SK-MEL-5 (cell line): ENCODE measurements around the gene HNRNPA0. TPM values are rescaled to one million over a fixed set of nuclear protein-coding genes. Genes with fewer than 3 reads are reported as not detected.

Experiments
- DNase-seq: peaks from one replicate; pipeline ENCODE4 v3.0.0-alpha.2; 2016; ENCODE audit warnings: low read depth, low spot score
- in situ Hi-C: cut with HindIII; loops from 2 replicates; pipeline ENCODE4 v1.10.0; 2016; ENCODE audit warnings: low sequenced_read_pairs, high pct_unique_total_duplicates, low pct_unique_long_range_greater_than_20kb
- total RNA-seq: library from RNA; depleted of rRNA; stranded (reverse); fragments of >200 nt; shearing (Covaris generic); gene quantifications from 2 replicates; pipeline ENCODE4 v1.2.3, GENCODE V29; 2014; rRNA removed

HNRNPA0 gene
- total RNA-seq, 1 experiment from 2014 or later, result 7.2 TPM

DNA sequence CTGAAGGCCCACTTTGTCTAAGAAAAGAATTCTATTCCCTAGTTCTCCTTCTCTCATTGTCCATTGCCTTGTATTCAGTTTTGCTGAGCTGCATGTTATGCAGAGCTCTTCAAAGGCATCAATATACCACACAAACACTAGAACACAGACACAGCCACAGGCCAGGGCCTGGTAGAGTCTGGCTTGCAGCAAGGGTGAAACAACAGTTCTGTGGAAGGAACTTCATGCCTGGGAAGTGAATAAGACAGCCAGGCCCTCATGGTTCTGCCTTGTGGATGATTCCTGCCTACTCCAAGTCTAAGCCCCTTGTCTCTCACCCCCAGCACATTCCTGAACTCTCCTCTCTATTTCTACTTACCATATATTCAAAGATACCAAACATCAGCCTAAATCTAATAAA lies 49.1 kb downstream of the HNRNPA0 start:
- in situ Hi-C loops, result no loop called here
- no peak for DNase-seq

DNA sequence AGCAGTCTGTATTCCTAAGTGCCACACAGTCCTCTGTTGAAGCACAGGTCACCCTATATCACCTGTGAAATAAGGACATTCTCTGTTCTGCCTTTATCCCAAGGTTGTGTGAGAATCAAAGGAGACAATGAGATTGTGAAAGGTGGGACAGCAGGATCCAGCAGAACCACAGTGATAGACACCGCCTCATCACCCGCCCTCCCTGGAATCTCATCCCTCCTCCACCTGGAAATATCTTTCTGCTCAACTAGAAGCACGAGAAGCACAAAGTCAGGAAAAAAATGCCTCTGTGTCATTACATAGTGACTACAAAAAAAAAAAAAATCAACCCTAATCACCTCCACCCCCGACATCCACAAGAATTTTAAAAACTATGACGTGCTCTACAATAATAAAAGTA lies 50.6 kb downstream of the HNRNPA0 start:
- no peak for DNase-seq
- in situ Hi-C loops, result no loop called here

DNA sequence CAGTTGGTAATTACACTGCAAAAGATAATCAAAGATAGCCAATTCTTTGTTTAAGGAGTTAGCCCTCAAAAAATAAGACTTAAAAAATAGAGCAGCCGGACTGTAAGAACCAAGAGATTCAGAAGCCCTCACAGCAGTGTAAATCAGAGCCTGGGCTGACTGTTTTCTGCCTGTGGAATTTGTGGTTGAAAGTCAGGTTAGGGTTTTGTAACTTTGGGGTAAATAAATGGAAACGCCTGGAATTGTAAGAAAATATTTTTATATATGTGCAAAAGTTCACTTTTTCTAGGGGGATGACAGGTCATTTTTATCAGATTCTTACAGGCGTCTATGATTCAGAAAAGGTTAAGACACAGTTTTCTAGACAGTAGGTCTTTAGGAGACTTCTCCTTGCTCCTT lies 53.9 kb downstream of the HNRNPA0 start:
- no peak for DNase-seq
- in situ Hi-C loops, result no loop called here

DNA sequence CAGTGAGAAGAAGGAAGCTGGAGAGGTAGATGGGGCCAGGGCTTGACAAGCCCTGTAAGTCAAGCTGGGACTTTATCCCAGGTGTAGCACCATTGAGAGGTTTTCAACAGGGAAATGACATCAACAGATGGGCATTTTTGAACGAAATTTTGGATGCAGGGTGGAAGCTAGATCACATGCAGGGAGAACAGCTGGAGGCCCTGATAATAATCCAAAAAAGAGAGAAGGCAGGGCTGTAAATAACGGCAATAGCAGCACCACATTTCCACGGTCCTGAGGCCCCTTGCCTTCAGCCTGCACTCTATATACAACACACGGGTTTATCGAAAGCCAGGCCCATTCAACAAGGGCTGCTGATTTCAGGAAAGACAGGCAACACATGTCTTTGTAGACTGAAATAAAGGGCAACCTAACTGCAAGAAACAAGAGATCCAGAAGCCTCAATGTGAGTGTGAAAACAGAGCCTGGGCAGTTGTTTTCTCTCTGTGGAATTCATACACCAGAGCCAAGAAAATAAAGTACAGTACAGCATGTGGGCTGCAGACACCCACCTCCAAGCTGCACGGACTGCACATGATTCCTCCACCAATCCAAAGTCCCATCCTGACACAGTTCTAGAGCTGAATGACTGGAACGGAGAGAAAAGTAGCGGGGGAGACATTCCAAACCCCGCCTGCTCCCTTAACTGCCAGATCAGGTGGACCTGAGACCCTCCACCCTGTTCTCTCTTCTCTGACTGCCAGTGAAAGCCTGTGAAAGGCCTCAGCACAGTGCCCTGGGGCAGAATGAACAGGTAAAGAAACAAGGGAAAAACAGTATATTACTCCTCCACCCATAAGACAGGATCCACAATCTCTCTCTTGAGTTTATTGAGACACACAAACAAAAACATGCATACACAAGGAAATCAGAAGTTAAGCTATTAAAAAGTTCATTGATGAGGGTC lies 54.6 kb downstream of the HNRNPA0 start:
- DNase-seq, result no peak
- in situ Hi-C loops, result no loop called here

DNA sequence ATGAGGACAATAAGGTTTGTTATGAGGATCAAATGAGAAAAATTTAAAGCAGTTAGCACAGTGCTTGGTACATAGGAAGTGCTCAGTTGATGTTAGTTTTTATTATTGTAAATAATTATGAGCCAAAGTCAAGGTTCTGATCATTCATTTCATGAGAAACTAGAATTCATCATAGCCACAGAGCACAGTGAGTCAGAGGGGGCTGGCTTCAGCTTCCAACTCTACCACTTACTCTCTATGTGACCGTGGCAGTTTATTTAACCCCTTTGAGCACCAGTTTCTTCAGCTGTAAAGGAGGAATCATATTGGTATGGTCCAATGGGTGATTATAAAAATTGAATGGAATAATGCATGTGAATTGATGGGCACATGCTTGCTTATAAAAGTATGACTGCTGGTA lies 57.7 kb downstream of the HNRNPA0 start:
- DNase-seq, result no peak
- in situ Hi-C loops, result no loop called here

DNA sequence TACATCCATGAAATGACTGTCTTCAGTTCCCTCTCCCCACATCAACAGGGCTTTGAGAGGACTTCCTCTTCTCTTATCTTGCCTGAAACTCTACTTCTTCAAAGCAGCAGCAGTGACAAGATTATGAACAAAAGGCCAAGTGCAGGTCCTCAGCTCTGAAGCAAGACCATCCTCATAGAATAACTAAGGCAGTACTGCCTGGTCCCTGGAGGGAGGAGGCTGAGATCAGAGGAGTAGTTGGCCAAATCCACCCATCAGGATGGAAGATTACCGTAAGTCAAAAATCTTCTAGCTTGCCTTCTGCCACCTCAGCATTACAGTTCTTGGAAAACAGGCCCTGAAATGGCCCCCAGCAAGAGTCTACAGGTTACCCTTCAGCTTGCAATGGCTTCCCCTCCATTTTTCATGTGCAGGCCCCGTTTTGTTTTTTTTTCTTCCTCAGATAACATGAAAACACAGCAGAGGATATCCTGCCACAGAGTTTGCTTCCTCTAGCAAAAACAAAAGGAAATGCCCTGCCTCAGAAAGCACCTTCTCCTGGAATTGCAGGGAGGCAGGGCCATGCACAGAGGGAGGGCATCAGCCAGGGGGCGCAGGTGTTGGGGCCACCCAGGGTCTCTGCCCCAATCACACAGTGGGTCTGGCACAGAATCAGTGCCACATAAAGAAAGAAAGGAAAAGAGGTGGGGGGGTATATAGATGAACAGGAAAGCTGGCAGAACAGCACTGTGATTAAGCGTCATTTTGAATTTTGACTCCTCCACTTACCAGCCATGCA lies 58.3 kb downstream of the HNRNPA0 start:
- in situ Hi-C loops, result no loop called here
- DNase-seq, result no peak

Other genes with a start within 250 kb of the HNRNPA0 start
- 0.66 and 0.83 TPM in 2 replicates for gene KLHL3, start 18.3 kb downstream of the HNRNPA0 start, total RNA-seq
- gene MYOT, start 113.5 kb upstream of the HNRNPA0 start, total RNA-seq, result 0.05 and 0.08 TPM in 2 replicates
- 0.11 TPM in 2 replicates for gene PKD2L2, start 135.1 kb upstream of the HNRNPA0 start, total RNA-seq